ACHN (cell line): ENCODE data around the gene ZNRD2.

Source experiments
- DNase-seq: peaks from one replicate; pipeline ENCODE4 v3.0.0-alpha.2; 2015
- in situ Hi-C: cut with HindIII; loops from 2 replicates; pipeline ENCODE4 v1.10.0; 2017; ENCODE audit warnings: low sequenced_read_pairs, low pct_ligation_motif_present, low pct_unique_long_range_greater_than_20kb

Gene ZNRD2

GRCh38 chr11:65565624-65566453 lies 4.4 kb upstream of the ZNRD2 start:
- DNase-seq = no peak
- in situ Hi-C loops = no loop called here

- in situ Hi-C loops = no loop called here
- DNase-seq = no peak
Measured at GRCh38 chr11:65569164-65569972, 909 bp upstream of the ZNRD2 start.

- in situ Hi-C loops = no loop called here
- DNase-seq = no peak
Measured at GRCh38 chr11:65571420-65571819, 1.1 kb downstream of the ZNRD2 start.

- in situ Hi-C loops = no loop called here
- DNase-seq = peak; percentile 67
Measured at GRCh38 chr11:65571940-65572339, 1.7 kb downstream of the ZNRD2 start.

GRCh38 chr11:65572356-65573051 lies 2.2 kb downstream of the ZNRD2 start, which contains the start of gene FAM89B:
Gene FAM89B, plus strand, starts transcription at chr11:65572538. Its CDS starts 132 bp downstream, at chr11:65572670.
- in situ Hi-C loops = no loop called here
- DNase-seq = peak; percentile 80

- in situ Hi-C loops = no loop called here
- no peak for DNase-seq
Measured at GRCh38 chr11:65573391-65574079, 3.3 kb downstream of the ZNRD2 start.

- peak; percentile 92 for DNase-seq
- in situ Hi-C loops = no loop called here
Measured at GRCh38 chr11:65574109-65574810, 4.0 kb downstream of the ZNRD2 start.

- peak; percentile 32 for DNase-seq
Measured at GRCh38 chr11:65574811-65575567, 4.7 kb downstream of the ZNRD2 start.

GRCh38 chr11:65575568-65576231 lies 5.4 kb downstream of the ZNRD2 start, which contains the start of gene EHBP1L1:
Gene EHBP1L1, plus strand, starts transcription at chr11:65576053. Its CDS starts 250 bp downstream, at chr11:65576303.
- in situ Hi-C loops = no loop called here

More at GRCh38 chr11:65574811-65575567, 4.7 kb downstream of the ZNRD2 start:
- in situ Hi-C loops = no loop called here

GRCh38 chr11:65576232-65576866 lies 6.1 kb downstream of the ZNRD2 start:
- in situ Hi-C loops = no loop called here
- no peak for DNase-seq

More at GRCh38 chr11:65575568-65576231, 5.4 kb downstream of the ZNRD2 start, which contains the start of gene EHBP1L1:
- DNase-seq = peak; percentile 69

- peak; percentile 81 for DNase-seq
- in situ Hi-C loops = no loop called here
Measured at GRCh38 chr11:65576867-65577755, 6.8 kb downstream of the ZNRD2 start.

- in situ Hi-C loops = no loop called here
- DNase-seq = no peak
Measured at GRCh38 chr11:65577756-65578109, 7.5 kb downstream of the ZNRD2 start.

- in situ Hi-C loops = no loop called here
- DNase-seq = no peak
Measured at GRCh38 chr11:65578134-65578533, 7.9 kb downstream of the ZNRD2 start.

- no peak for DNase-seq
- in situ Hi-C loops = no loop called here
Measured at GRCh38 chr11:65578667-65579066, 8.4 kb downstream of the ZNRD2 start.

GRCh38 chr11:65579291-65579690 lies 9.0 kb downstream of the ZNRD2 start:
- in situ Hi-C loops = no loop called here
- no peak for DNase-seq
